Tibial nerve (tissue), 3 donors: Measurements from ENCODE around the gene PCDHA8.

Experiments
- CTCF ChIP-seq, 5 experiments: fragments of 200-600 bp in 3 of 5; fragments of 450-650 bp in 2 of 5; sonication (generic) in 3 of 5; IDR thresholded peaks; one replicate each; pipeline ENCODE4 v1.5.1; 2016 to 2019; ENCODE audit warnings: antibody characterized with exemption in 5 of 5, mild to moderate bottlenecking in 3 of 5, moderate library complexity in 2 of 5
- POLR2A ChIP-seq, 2 donors: fragments of 450-650 bp; IDR thresholded peaks; one replicate each; pipeline ENCODE4 v1.6.1; 2017; ENCODE audit warnings: antibody characterized with exemption in 2 of 2, mild to moderate bottlenecking in 2 of 2, moderate library complexity in 2 of 2

DNA sequence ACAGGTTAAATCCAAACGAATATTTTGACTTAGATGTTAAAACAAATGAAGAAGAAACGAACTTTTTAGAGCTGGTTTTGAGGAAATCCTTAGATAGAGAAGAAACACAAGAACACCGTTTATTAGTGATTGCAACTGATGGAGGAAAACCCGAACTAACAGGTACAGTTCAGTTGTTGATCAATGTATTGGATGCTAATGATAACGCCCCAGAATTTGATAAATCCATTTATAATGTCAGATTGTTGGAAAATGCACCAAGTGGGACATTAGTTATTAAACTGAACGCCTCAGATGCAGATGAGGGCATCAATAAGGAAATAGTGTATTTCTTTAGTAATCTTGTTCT lies 18.7 kb upstream of the PCDHA8 start:
- TF ChIP-seq POLR2A (IDR thresholded peaks at IDR 0.05): no peak
- no peak for TF ChIP-seq CTCF (IDR thresholded peaks at IDR 0.05)
